GM23338 (cell line): Measurements from ENCODE around the gene PYGO2. TPM values are rescaled to one million over a fixed set of nuclear protein-coding genes. Genes with fewer than 3 reads are reported as not detected.
A peak's percentile ranks its signal among the peaks of the same experiment; 100 is the strongest.

Experiments used
- ATAC-seq: fragments of 200-7000 bp; cut with Tn5 transposase; 3 replicates; pipeline ENCODE4 v1.9.1; 2020
- DNase-seq: peaks from one replicate; pipeline ENCODE4 v3.0.0-alpha.2; 2015; ENCODE audit warnings: low spot score
- H2AFZ ChIP-seq: fragments of 200-600 bp; sonication (generic); 2 replicates; pipeline ENCODE4 v1.8.0; 2016; ENCODE audit warnings: antibody characterized with exemption, mild to moderate bottlenecking, moderate library complexity
- H3F3A ChIP-seq: fragments of 200-600 bp; sonication (generic); replicated peaks from 2 replicates; pipeline ENCODE4 v1.8.0; 2017; ENCODE audit warnings: antibody characterized with exemption, mixed run types, low read depth
- H3K27ac ChIP-seq: fragments of 200-600 bp; sonication (generic); 2 replicates; pipeline ENCODE4 v1.6.1; 2016; ENCODE audit warnings: low read depth
- H3K27me3 ChIP-seq: fragments of 200-600 bp; sonication (generic); 2 replicates; pipeline ENCODE4 v1.8.0; 2016; ENCODE audit warnings: mild to moderate bottlenecking, mixed run types, moderate library complexity; ENCODE audit not compliant: insufficient read depth
- H3K36me3 ChIP-seq: fragments of 200-600 bp; sonication (generic); 2 replicates; pipeline ENCODE4 v1.8.0; 2016; ENCODE audit warnings: mild to moderate bottlenecking; ENCODE audit not compliant: insufficient read depth
- H3K4me1 ChIP-seq: fragments of 200-600 bp; sonication (generic); 2 replicates; pipeline ENCODE4 v1.8.0; 2016; ENCODE audit warnings: mild to moderate bottlenecking, moderate library complexity; ENCODE audit not compliant: insufficient read depth
- H3K4me2 ChIP-seq: fragments of 200-600 bp; sonication (generic); 2 replicates; pipeline ENCODE4 v1.7.1; 2017; ENCODE audit warnings: mixed run types
- H3K4me3 ChIP-seq: fragments of 200-600 bp; sonication (generic); 2 replicates; pipeline ENCODE4 v1.6.1; 2016; ENCODE audit warnings: mixed run types
- H3K79me2 ChIP-seq: fragments of 200-600 bp; sonication (generic); replicated peaks from 2 replicates; pipeline ENCODE4 v1.8.0; 2017; ENCODE audit warnings: mild to moderate bottlenecking; ENCODE audit not compliant: insufficient read depth
- H3K9me2 ChIP-seq: fragments of 200-600 bp; sonication (generic); 2 replicates; pipeline ENCODE4 v1.8.0; 2017; ENCODE audit not compliant: insufficient read depth
- H4K20me1 ChIP-seq: fragments of 200-600 bp; sonication (generic); replicated peaks from 2 replicates; pipeline ENCODE4 v1.8.0; 2017; ENCODE audit warnings: mild to moderate bottlenecking; ENCODE audit not compliant: insufficient read depth
- H3K27ac Mint-ChIP-seq: 2 replicates; pipeline ENCODE4 v1.8.0; 2020; ENCODE audit warnings: inconsistent platforms, mild to moderate bottlenecking, moderate library complexity, mixed read lengths
- H3K27me3 Mint-ChIP-seq: 3 replicates; pipeline ENCODE4 v1.8.0; 2022; ENCODE audit warnings: low read depth, mild to moderate bottlenecking, moderate library complexity, mixed read lengths, inconsistent platforms; ENCODE audit not compliant: insufficient read depth, poor library complexity
- H3K36me3 Mint-ChIP-seq: 3 replicates; pipeline ENCODE4 v1.8.0; 2021; ENCODE audit warnings: low read depth, mild to moderate bottlenecking, inconsistent platforms, moderate library complexity, mixed read lengths
- H3K4me1 Mint-ChIP-seq: 3 replicates; pipeline ENCODE4 v1.8.0; 2020; ENCODE audit warnings: mild to moderate bottlenecking, inconsistent platforms, mixed read lengths
- H3K4me3 Mint-ChIP-seq: 3 replicates; pipeline ENCODE4 v1.8.0; 2021; ENCODE audit warnings: moderate library complexity, mild to moderate bottlenecking, inconsistent platforms, mixed read lengths
- H3K9me3 Mint-ChIP-seq: 3 replicates; pipeline ENCODE4 v1.8.0; 2020; ENCODE audit warnings: moderate library complexity, mild to moderate bottlenecking, inconsistent platforms, mixed read lengths
- CREB1 ChIP-seq: fragments of 250-450 bp; sonication (Bioruptor Pico); IDR thresholded peaks from 2 replicates; pipeline ENCODE4 v1.5.0; 2020; ENCODE audit warnings: low read depth, mild to moderate bottlenecking, moderate library complexity
- EZH2 ChIP-seq: fragments of 200-600 bp; sonication (generic); IDR thresholded peaks from one replicate; pipeline ENCODE4 v1.8.0; 2017; ENCODE audit warnings: antibody characterized with exemption, mild to moderate bottlenecking, low read depth; ENCODE audit not compliant: unreplicated experiment
- EZH2phosphoT487 ChIP-seq: fragments of 200-600 bp; sonication (generic); IDR thresholded peaks from one replicate; pipeline ENCODE4 v1.8.1; 2018; ENCODE audit warnings: antibody characterized with exemption; ENCODE audit not compliant: unreplicated experiment
- JUNB ChIP-seq: IDR thresholded peaks from one replicate; pipeline ENCODE4 v1.6.1; 2016; ENCODE audit warnings: antibody characterized with exemption; ENCODE audit not compliant: unreplicated experiment
- NANOG ChIP-seq: IDR thresholded peaks from 2 replicates; pipeline ENCODE4 v1.6.1; 2016; ENCODE audit warnings: antibody characterized with exemption, borderline replicate concordance
- POLR2AphosphoS5 ChIP-seq: IDR thresholded peaks from 2 replicates; pipeline ENCODE4 v1.6.1; 2016; ENCODE audit warnings: antibody characterized with exemption, low read depth
- STAT1 ChIP-seq: IDR thresholded peaks from one replicate; pipeline ENCODE4 v1.6.1; 2016; ENCODE audit warnings: antibody characterized with exemption; ENCODE audit not compliant: unreplicated experiment
- ZNF114 ChIP-seq: fragments of 250-450 bp; sonication (Bioruptor Pico); IDR thresholded peaks from 2 replicates; pipeline ENCODE4 v1.5.0; 2020; ENCODE audit warnings: mild to moderate bottlenecking, moderate library complexity
- ZNF331 ChIP-seq: fragments of 250-450 bp; sonication (Bioruptor Pico); IDR thresholded peaks from 2 replicates; pipeline ENCODE4 v1.5.0; 2020; ENCODE audit warnings: low read depth, mild to moderate bottlenecking, moderate library complexity
- polyA plus RNA-seq: library from polyadenylated mRNA; unstranded; fragments of >200 nt; fragmentation: Nextera tagmentation; extraction: Ambion mirVana; gene quantifications from 2 replicates; pipeline ENCODE4 v1.2.1, GENCODE V29; 2016
- total RNA-seq: library from RNA; depleted of rRNA; stranded (reverse); fragments of >200 nt; shearing (Covaris generic); gene quantifications from 2 replicates; pipeline ENCODE4 v1.2.3, GENCODE V29; 2014
- TF ChIP-seq, protein P1 (sequence below): IDR thresholded peaks from one replicate; pipeline ENCODE4 v1.6.1; 2018; ENCODE audit warnings: antibody characterized with exemption; ENCODE audit not compliant: unreplicated experiment
- TF ChIP-seq, protein P2 (sequence below): IDR thresholded peaks from 2 replicates; pipeline ENCODE4 v1.6.1; 2016; ENCODE audit warnings: antibody characterized with exemption

PYGO2 gene
- total and polyA plus RNA-seq, 2 experiments from 2014 or later, result 11.0 to 29.0 TPM

DNA sequence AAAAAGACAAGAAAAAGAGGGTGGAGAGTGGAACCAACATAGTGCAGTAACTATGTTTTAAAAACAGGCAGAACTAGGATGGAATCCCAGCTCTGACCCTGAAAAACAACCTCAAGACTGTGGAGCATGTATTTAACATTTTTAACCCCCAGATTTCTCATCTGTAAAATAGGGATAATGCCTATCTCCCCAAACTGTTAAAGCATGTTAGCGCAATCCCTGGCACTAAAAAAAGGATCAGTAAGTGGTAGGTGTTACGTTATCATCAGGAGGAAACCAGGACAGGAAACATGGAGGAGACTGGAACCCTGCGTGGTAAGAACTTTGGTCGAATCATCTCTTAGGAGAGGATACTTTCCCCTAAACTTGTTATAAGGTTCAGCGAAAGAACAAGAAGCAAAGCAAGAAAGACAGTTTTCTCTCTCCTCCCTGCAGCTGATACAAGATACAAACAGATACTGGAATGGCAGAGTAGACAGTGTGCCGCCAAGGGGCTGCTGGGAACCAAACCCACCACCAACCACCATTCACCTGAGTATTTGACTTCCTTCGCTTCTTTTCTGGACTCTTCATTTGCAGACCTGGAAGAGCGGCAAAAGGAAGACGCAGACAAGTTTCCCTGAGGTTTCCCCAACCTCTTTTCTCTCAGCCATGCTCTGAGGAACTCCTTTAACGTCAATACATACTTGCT is 991 bp downstream of the PYGO2 start (continued):
- TF ChIP-seq CREB1 (CRISPR knock-in tag) (no peak), ZNF114 (CRISPR knock-in tag) (no peak), EZH2 (no peak), EZH2phosphoT487 (no peak)

DNA sequence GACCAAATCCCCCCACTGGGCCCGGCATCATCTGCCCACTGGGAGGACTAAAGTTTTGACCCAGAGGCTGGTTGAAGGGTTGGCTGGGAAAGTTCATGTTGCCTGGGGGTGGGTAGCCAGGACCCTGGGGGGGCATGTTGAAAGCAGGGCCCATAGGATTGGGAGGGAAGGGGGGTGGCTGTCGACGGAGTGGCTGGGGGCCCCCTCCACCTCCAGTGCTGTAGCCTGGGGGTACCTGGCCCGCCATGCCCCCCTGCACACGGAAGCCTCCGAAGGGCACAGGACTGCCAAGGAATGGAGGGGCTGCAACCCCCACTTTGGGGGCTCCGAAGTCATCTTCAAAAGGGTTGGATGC is 2.2 kb downstream of the PYGO2 start:
- Histone ChIP-seq H3F3A (peaks cover 45% of the 10 kb centered on the region), H3K27ac (no peak overlapping the region), H3K4me3 (no peak overlapping the region), H3K27me3 (no peaks in the 10 kb centered on the region), H3K9me2 (no peaks in the 10 kb centered on the region), H3K79me2 (peaks cover 13% of the 10 kb centered on the region), H3K4me1 (peaks cover 54% of the 10 kb centered on the region), H3K36me3 (peaks cover 11% of the 10 kb centered on the region; the same call in 1 of the 2 replicates), H2AFZ (no peak overlapping the region), H4K20me1 (peaks cover 26% of the 10 kb centered on the region), H3K4me2 (no peak overlapping the region)
- no peak for ATAC-seq
- peaks cover 45% of the 10 kb centered on the region for H3K36me3 Mint-ChIP-seq
- DNase-seq, result no peak
- no peaks in the 10 kb centered on the region for H3K9me3 Mint-ChIP-seq
- H3K27me3 Mint-ChIP-seq, result peaks cover 32% of the 10 kb centered on the region
- peak overlapping the region; percentile 29; the same call in 1 of the 3 replicates for H3K4me3 Mint-ChIP-seq
- H3K27ac Mint-ChIP-seq, result no peak overlapping the region
- peaks cover 65% of the 10 kb centered on the region for H3K4me1 Mint-ChIP-seq
- TF ChIP-seq, protein P1, sequence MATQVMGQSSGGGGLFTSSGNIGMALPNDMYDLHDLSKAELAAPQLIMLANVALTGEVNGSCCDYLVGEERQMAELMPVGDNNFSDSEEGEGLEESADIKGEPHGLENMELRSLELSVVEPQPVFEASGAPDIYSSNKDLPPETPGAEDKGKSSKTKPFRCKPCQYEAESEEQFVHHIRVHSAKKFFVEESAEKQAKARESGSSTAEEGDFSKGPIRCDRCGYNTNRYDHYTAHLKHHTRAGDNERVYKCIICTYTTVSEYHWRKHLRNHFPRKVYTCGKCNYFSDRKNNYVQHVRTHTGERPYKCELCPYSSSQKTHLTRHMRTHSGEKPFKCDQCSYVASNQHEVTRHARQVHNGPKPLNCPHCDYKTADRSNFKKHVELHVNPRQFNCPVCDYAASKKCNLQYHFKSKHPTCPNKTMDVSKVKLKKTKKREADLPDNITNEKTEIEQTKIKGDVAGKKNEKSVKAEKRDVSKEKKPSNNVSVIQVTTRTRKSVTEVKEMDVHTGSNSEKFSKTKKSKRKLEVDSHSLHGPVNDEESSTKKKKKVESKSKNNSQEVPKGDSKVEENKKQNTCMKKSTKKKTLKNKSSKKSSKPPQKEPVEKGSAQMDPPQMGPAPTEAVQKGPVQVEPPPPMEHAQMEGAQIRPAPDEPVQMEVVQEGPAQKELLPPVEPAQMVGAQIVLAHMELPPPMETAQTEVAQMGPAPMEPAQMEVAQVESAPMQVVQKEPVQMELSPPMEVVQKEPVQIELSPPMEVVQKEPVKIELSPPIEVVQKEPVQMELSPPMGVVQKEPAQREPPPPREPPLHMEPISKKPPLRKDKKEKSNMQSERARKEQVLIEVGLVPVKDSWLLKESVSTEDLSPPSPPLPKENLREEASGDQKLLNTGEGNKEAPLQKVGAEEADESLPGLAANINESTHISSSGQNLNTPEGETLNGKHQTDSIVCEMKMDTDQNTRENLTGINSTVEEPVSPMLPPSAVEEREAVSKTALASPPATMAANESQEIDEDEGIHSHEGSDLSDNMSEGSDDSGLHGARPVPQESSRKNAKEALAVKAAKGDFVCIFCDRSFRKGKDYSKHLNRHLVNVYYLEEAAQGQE, result no peak
- TF ChIP-seq CREB1 (CRISPR knock-in tag), result no peak
- no peak for TF ChIP-seq NANOG
- TF ChIP-seq JUNB, result no peak
- no peak for TF ChIP-seq STAT1
- no peak for TF ChIP-seq ZNF331 (CRISPR knock-in tag)

DNA sequence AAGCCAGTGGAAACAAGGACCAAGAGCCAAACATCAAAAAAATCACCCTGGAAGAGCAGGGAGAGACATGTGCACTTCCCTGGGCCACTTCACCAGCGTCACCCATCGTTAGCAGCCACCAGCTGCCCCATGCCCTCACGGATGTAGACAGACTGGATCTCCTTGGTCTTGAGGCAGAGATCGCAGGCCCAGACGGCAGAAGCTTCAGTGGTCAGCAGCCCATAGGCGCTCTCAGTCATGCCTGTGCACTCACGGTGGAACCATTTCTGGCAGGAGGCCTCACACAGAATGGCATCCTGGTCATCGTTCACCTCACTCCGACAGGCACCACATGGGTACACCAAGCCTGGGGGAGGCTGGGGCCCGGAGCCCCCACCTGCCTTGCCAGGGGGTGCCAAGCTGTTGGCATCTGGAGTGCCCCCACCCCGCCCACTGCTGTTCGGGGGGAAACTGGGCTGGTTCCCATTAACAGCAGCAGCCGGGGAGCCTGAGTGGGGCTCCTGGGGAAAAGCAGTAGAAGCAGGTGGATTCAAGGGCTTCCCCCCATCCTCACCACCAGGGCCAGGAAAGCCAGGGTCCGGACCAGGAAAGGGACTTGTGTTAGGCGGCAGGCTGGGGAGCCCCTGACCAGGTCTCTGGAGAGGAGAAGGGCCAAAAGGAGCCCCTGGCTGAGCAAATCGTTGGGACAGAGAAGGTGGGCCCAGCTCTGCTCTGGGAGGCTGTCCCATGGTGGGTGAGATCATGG is 2.7 kb downstream of the PYGO2 start:
- H3K36me3 ChIP-seq, result peaks cover 10% of the 10 kb centered on the region; the same call in 1 of the 2 replicates
- H2AFZ ChIP-seq, result no peak overlapping the region
- H3K4me3 ChIP-seq, result no peak overlapping the region
- Mint-ChIP-seq H3K36me3 (peaks cover 41% of the 10 kb centered on the region), H3K4me1 (peaks cover 68% of the 10 kb centered on the region), H3K9me3 (no peaks in the 10 kb centered on the region), H3K27me3 (peaks cover 33% of the 10 kb centered on the region), H3K4me3 (0 out of 3 replicates have a peak overlapping the region, but pooled peaks have one; percentile 9), H3K27ac (no peak overlapping the region)
- DNase-seq, result no peak
- no peak overlapping the region for H3K27ac ChIP-seq
- H3K27me3 ChIP-seq, result no peaks in the 10 kb centered on the region
- H3K4me2 ChIP-seq, result no peak overlapping the region
- no peak for ATAC-seq
- peaks cover 13% of the 10 kb centered on the region for H3K79me2 ChIP-seq
- H3K9me2 ChIP-seq, result no peaks in the 10 kb centered on the region
- H3K4me1 ChIP-seq, result peaks cover 50% of the 10 kb centered on the region
- H4K20me1 ChIP-seq, result peaks cover 22% of the 10 kb centered on the region
- H3F3A ChIP-seq, result peaks cover 43% of the 10 kb centered on the region
- TF ChIP-seq EZH2 (no peak), POLR2AphosphoS5 (no peak), NANOG (no peak)
- TF ChIP-seq, protein P2, sequence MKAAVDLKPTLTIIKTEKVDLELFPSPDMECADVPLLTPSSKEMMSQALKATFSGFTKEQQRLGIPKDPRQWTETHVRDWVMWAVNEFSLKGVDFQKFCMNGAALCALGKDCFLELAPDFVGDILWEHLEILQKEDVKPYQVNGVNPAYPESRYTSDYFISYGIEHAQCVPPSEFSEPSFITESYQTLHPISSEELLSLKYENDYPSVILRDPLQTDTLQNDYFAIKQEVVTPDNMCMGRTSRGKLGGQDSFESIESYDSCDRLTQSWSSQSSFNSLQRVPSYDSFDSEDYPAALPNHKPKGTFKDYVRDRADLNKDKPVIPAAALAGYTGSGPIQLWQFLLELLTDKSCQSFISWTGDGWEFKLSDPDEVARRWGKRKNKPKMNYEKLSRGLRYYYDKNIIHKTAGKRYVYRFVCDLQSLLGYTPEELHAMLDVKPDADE, result no peak
